HG02571 (cell line): ENCODE data around the gene BTF3.
"Not testable (repeated sequence)": the region's sequence is repeated elsewhere in the genome, so short reads cannot be mapped to it uniquely, and the experiment has no call there.

ENCODE experiments used
- ATAC-seq: cut with Tn5 transposase; IDR thresholded peaks from one replicate; pipeline ENCODE4 v1.9.1; 2021; ENCODE audit warnings: mild to moderate bottlenecking, moderate library complexity; ENCODE audit not compliant: unreplicated experiment

The BTF3 gene

GRCh38 chr5:73485715-73486114, 12.5 kb upstream of the BTF3 start:
- ATAC-seq = no peak

DNA sequence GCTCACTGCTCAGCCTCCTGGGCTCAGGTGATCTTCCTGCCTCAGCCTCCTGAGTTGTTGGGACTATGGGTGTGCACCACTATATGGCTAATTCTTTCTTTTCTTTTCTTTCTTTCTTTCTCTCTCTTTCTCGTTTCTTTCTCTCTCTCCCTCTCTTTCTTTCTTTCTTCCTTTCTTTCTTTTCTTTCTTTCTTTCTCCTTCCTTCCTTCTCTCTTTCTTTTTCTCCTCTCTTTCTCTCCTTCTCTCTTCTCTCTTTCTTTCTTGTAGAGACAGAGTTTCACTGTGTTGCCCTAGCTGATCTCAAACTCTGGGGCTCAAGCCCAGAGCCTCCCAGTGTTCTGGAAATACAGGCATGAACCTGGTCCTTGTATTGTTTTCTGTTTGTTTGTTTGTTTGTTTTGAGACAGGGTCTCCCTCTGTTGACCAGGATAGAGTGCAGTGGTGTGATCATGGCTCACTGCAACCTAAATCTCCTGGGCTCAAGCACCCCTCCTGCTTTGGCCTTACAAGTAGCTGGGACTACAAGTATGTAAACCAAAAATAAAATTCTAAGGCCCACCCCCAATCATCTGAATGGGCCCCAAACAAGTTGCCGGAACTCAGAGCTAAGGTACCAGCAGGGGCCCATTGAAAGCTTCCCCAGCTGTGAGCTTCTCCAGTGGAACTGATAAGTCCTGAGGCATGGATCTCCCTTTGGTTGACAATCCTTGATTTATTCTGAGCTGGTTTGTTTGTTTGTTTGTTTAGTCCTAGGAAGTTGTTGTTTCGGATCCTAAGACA, 11.9 kb upstream of the BTF3 start:
- ATAC-seq = no peak

- ATAC-seq = not testable (repeated sequence)
These were observed 11.0 kb upstream of the BTF3 start for GRCh38 chr5:73487257-73487656.

GRCh38 chr5:73487815-73488214, 10.4 kb upstream of the BTF3 start:
- no peak for ATAC-seq

DNA sequence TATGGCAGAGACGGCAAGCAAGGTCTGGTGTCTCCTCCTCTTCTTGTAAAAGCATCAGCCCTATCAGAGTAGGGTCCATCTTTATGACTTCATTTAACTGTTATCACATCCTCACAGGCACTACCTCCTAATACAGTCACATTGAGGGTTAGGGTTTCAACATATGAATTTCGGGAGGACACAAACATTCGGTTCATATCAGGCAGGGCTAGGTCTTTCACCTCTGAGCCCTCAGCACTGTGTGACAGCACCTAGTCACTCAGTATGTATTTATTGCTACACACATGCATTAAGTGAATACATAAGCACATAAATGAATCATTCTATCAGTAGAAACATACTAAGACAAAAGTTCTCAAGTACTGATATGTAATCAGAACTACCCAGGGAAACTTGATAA, 9.4 kb upstream of the BTF3 start:
- ATAC-seq = no peak

GRCh38 chr5:73490088-73490487, 8.2 kb upstream of the BTF3 start:
- no peak for ATAC-seq

GRCh38 chr5:73491155-73491554, 7.1 kb upstream of the BTF3 start:
- ATAC-seq = no peak

GRCh38 chr5:73493421-73493820, 4.8 kb upstream of the BTF3 start:
- no peak for ATAC-seq

DNA sequence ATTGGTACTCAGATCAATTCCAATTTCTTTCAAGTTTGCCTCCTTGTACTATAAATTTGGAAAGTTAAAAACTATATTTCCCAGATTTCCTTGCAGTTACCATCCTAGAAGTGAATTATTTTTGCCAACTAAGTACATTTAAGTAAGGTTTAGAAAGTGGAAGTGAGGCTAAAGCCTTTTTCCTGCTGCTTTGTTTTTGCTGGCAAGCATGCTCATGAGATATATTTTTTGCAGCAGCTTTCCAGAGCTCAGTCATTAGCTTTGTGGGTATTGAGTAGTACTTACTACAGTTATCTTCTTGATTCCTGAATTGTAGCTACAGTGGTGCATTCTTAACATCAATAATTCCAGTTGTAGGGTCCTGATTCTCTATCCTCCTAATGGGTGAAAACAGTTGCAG, 3.5 kb upstream of the BTF3 start:
- no peak for ATAC-seq

DNA sequence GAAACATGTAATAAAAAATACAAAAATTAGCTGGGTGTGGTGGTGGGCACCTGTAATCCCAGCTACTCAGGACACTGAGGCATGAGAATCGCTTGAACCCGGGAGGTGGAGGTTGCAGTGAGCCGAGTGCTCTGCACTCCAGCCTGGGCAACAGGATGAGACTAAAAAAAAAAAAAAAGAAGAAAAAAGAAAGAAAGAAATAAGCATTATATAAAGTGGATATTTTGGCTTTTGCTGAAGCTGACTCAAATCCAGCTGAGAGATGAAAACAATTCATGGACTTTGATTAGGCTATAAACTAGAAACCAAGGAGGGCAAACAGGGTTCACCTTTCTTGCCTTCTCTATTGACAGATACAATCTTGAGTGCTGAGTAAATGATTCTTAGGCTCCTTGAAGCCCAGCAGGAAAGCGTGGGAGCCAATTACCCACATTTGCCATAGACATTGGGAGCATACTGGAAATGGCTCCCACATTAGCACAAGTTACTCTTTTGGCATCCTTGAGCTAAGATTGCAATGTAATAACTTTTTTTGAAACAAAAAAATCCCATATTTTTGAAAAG, 2.4 kb upstream of the BTF3 start:
- ATAC-seq = no peak

DNA sequence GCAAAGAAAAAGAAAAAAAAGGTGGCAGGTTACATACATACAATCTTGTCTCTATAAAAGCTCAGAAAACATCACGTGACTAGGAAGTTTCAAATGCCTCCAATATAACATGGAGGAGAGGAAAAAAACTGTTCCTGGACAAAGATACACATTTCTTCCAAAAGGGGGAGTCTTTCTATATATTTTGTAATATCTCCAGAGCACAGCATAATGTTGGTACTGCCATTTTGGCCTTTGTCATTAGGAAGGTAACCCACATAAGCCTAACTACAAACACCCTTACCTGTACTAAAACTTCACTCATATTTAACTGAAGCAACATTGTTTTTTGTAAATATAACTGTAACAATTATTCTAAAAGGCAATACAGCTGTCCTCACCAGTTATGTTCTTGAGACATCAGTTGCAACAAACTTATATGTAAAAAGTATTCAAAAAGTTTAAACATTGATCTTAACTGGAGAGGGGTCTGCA, 1.2 kb upstream of the BTF3 start:
- no peak for ATAC-seq

GRCh38 chr5:73497497-73498056, 665 bp upstream of the BTF3 start:
- ATAC-seq = no peak

- no peak for ATAC-seq
These were observed 945 bp downstream of the BTF3 start for GRCh38 chr5:73499187-73499586.

DNA sequence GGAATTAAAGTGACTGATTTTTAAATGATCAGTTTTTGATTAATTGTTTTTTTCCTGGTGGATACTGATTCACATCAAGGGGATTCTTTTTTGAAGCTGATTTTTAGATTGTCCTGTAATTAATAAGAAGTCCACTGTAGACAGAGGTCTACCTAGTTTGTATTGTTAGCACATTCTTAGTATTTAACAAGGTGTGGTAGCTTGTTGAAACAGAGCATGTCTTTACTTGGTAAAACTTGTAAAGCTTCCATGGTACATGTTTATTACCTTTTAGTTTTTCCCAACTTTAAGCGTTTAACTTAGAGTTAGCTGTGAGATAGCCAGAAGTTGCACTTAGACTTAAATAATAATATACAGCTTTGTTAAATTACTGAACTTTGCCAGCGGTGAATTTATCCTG, 1.5 kb downstream of the BTF3 start:
- ATAC-seq = no peak

DNA sequence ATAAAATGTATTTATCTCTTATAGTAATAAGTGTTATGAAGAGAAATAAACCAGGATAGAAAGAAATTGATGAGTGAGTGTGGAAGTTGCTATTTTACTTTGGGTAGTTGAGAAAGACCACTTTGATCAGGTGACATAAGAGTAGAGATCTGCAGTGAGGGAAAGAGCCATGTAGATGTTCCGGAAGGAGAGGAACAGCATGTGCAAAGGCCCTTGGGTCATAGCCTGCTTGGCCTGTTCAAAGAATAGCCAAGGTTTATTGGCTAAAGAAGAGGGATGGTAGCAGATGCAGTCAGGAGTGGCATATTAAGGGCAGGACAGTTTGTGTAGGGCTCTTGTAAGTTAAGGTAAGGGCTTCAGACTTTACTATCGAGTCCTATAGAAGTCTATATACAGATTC, 3.2 kb downstream of the BTF3 start:
- no peak for ATAC-seq

GRCh38 chr5:73506459-73506955, 8.3 kb downstream of the BTF3 start:
- ATAC-seq = no peak

- ATAC-seq = no peak
These were observed 8.8 kb downstream of the BTF3 start for GRCh38 chr5:73507062-73507461.

- not testable (repeated sequence) for ATAC-seq
These were observed 10.3 kb downstream of the BTF3 start for GRCh38 chr5:73508521-73508920.

- no peak for ATAC-seq
These were observed 15.8 kb downstream of the BTF3 start for GRCh38 chr5:73513996-73514395.

GRCh38 chr5:73514418-73514817, 16.2 kb downstream of the BTF3 start:
- no peak for ATAC-seq

DNA sequence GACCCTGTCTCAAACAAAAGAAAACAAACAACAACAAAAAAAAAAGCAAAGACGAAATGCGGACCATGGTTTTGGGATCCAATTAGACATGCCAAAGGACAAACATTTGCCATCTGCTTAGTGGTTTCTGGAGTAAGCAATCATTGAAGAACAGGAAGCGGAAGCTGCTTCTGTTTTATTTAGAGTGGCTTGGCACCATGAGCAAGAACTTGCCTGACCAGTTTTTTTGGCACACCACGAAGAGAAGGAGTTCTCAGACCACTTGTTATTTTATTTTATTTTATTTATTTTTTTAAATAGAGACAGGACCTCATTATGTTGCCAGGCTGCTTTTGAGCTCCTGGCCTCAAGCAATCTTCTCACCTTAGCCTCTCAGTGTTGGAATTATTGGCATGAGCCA, 17.0 kb downstream of the BTF3 start:
- no peak for ATAC-seq
